Natural killer cell treated with Interleukin-12 subunit alpha and Interleukin-12 subunit beta and Interleukin-15 and Interleukin-18, amount 100 ng/mL, for 72 hours (primary cell): ENCODE measurements around the gene TASP1. TPM values are rescaled to one million over a fixed set of nuclear protein-coding genes. Genes with fewer than 3 reads are reported as not detected.
"Not testable (repeated sequence)": the region's sequence is repeated elsewhere in the genome, so short reads cannot be mapped to it uniquely, and the experiment has no call there.

Source experiments
- ATAC-seq, 2 donors: fragments of 150-1000 bp; cut with Tn5 transposase in 1 of 2; sonication (Bioruptor Pico), chemical (Tn5 transposase) in 1 of 2; 2 replicates each; pipeline ENCODE4 v1.10.0; 2021
- DNase-seq: peaks from one replicate; pipeline ENCODE4 v3.0.0; 2022; ENCODE audit warnings: low spot score
- H3K27ac Mint-ChIP-seq, 2 donors: 1 replicate in 1 of 2; 2 replicates in 1 of 2; pipeline ENCODE4 v1.8.0; 2022; ENCODE audit warnings: mixed read lengths in 2 of 2, mild to moderate bottlenecking in 1 of 2, moderate library complexity in 1 of 2
- H3K27me3 Mint-ChIP-seq, 2 donors: 1 replicate in 1 of 2; 2 replicates in 1 of 2; pipeline ENCODE4 v1.8.0; 2022; ENCODE audit warnings: mixed read lengths in 2 of 2
- H3K36me3 Mint-ChIP-seq: one replicate; pipeline ENCODE4 v1.8.0; 2022; ENCODE audit warnings: mixed read lengths
- H3K4me1 Mint-ChIP-seq, 2 donors: 1 replicate in 1 of 2; 2 replicates in 1 of 2; pipeline ENCODE4 v1.8.0; 2022; ENCODE audit warnings: low read depth in 2 of 2, mixed read lengths in 2 of 2, mild to moderate bottlenecking in 1 of 2
- H3K4me3 Mint-ChIP-seq: one replicate; pipeline ENCODE4 v1.8.0; 2022; ENCODE audit warnings: mixed read lengths
- H3K9me3 Mint-ChIP-seq: 2 replicates; pipeline ENCODE4 v1.8.0; 2022; ENCODE audit warnings: mixed read lengths
- total RNA-seq, 2 donors: library from RNA; stranded (reverse); gene quantifications; one replicate each; pipeline ENCODE4 v1.2.3, GENCODE V29; 2022

Gene TASP1
- total RNA-seq, 2 donors from 2014 or later, result 14.9 to 16.3 TPM

GRCh38 chr20:13396022-13396421 is 242.7 kb downstream of the TASP1 start:
- H3K4me3 Mint-ChIP-seq, result no peak overlapping the region
- DNase-seq (no peak), ATAC-seq (no peak)
- no peaks in the 10 kb centered on the region for H3K36me3 Mint-ChIP-seq
- no peaks in the 10 kb centered on the region for H3K27me3 Mint-ChIP-seq
- no peaks in the 10 kb centered on the region for H3K9me3 Mint-ChIP-seq
- H3K27ac Mint-ChIP-seq, result no peak overlapping the region
- H3K4me1 Mint-ChIP-seq, result peaks cover 0 to 10% of the 10 kb centered on the region in 2 donors

GRCh38 chr20:13395232-13395631 is 243.5 kb downstream of the TASP1 start:
- Mint-ChIP-seq H3K27me3 (no peaks in the 10 kb centered on the region), H3K4me1 (peaks cover 0 to 10% of the 10 kb centered on the region in 2 donors), H3K36me3 (peaks cover under 1% of the 10 kb centered on the region), H3K27ac (no peak overlapping the region), H3K4me3 (no peak overlapping the region), H3K9me3 (no peaks in the 10 kb centered on the region)
- ATAC-seq (no peak), DNase-seq (no peak)

GRCh38 chr20:13392391-13392790 is 246.3 kb downstream of the TASP1 start:
- ATAC-seq (no peak), DNase-seq (no peak)
- Mint-ChIP-seq H3K4me3 (no peak overlapping the region), H3K9me3 (no peaks in the 10 kb centered on the region), H3K27me3 (no peaks in the 10 kb centered on the region), H3K27ac (no peak overlapping the region), H3K4me1 (peaks cover 0 to 3% of the 10 kb centered on the region in 2 donors), H3K36me3 (peaks cover 19% of the 10 kb centered on the region)

GRCh38 chr20:13389115-13389514 is 249.6 kb downstream of the TASP1 start:
- H3K4me1 Mint-ChIP-seq, result peaks cover 0 to 4% of the 10 kb centered on the region in 2 donors
- no peaks in the 10 kb centered on the region for H3K9me3 Mint-ChIP-seq
- DNase-seq (no peak), ATAC-seq (no peak)
- H3K27ac Mint-ChIP-seq, result no peak overlapping the region
- peaks cover 31% of the 10 kb centered on the region for H3K36me3 Mint-ChIP-seq
- no peak overlapping the region for H3K4me3 Mint-ChIP-seq
- H3K27me3 Mint-ChIP-seq, result no peaks in the 10 kb centered on the region

- peaks cover 45% of the 10 kb centered on the region for H3K36me3 Mint-ChIP-seq
- no peak for ATAC-seq
- DNase-seq, result no peak
- H3K27me3 Mint-ChIP-seq, result no peaks in the 10 kb centered on the region
- no peak overlapping the region for H3K27ac Mint-ChIP-seq
- H3K4me3 Mint-ChIP-seq, result no peak overlapping the region
- H3K4me1 Mint-ChIP-seq, result peaks cover 0 to 4% of the 10 kb centered on the region in 2 donors
- H3K9me3 Mint-ChIP-seq, result peaks cover 15% of the 10 kb centered on the region
These were observed 254.6 kb downstream of the TASP1 start for GRCh38 chr20:13384132-13384531.

- peaks cover 46% of the 10 kb centered on the region for H3K36me3 Mint-ChIP-seq
- DNase-seq, result no peak
- no peak for ATAC-seq
- H3K27me3 Mint-ChIP-seq, result no peaks in the 10 kb centered on the region
- peaks cover 0 to 4% of the 10 kb centered on the region in 2 donors for H3K4me1 Mint-ChIP-seq
- no peak overlapping the region for H3K27ac Mint-ChIP-seq
- H3K9me3 Mint-ChIP-seq, result peaks cover 22% of the 10 kb centered on the region
- no peak overlapping the region for H3K4me3 Mint-ChIP-seq
These were observed 255.9 kb downstream of the TASP1 start for GRCh38 chr20:13382786-13383185.

- Mint-ChIP-seq H3K9me3 (peaks cover 30% of the 10 kb centered on the region), H3K36me3 (peaks cover 42% of the 10 kb centered on the region)
- not testable (repeated sequence) for H3K27me3 Mint-ChIP-seq, H3K4me1 Mint-ChIP-seq, H3K4me3 Mint-ChIP-seq, ATAC-seq, DNase-seq, H3K27ac Mint-ChIP-seq
These were observed 258.1 kb downstream of the TASP1 start for GRCh38 chr20:13380497-13381229.

GRCh38 chr20:13373400-13373799 is 265.3 kb downstream of the TASP1 start:
- Mint-ChIP-seq H3K27me3 (no peaks in the 10 kb centered on the region), H3K4me1 (no peaks in the 10 kb centered on the region), H3K36me3 (peaks cover 29% of the 10 kb centered on the region), H3K9me3 (peaks cover 30% of the 10 kb centered on the region), H3K4me3 (no peak overlapping the region), H3K27ac (no peak overlapping the region)
- DNase-seq (no peak), ATAC-seq (no peak)

GRCh38 chr20:13364278-13365170 is 274.2 kb downstream of the TASP1 start:
- Mint-ChIP-seq H3K4me1 (no peaks in the 10 kb centered on the region), H3K9me3 (peaks cover 16% of the 10 kb centered on the region), H3K4me3 (no peak overlapping the region), H3K27me3 (peaks cover 0 to 3% of the 10 kb centered on the region in 2 donors), H3K36me3 (peaks cover 7% of the 10 kb centered on the region), H3K27ac (no peak overlapping the region)
- no peak for ATAC-seq
- DNase-seq, result no peak

GRCh38 chr20:13363473-13363872 is 275.3 kb downstream of the TASP1 start:
- Mint-ChIP-seq H3K4me3 (no peak overlapping the region), H3K27me3 (peaks cover 0 to 3% of the 10 kb centered on the region in 2 donors), H3K36me3 (peaks cover 7% of the 10 kb centered on the region), H3K9me3 (peaks cover 16% of the 10 kb centered on the region), H3K4me1 (no peaks in the 10 kb centered on the region), H3K27ac (no peak overlapping the region)
- no peak for ATAC-seq
- no peak for DNase-seq

GRCh38 chr20:13362165-13362564 is 276.6 kb downstream of the TASP1 start:
- not testable (repeated sequence) for H3K36me3 Mint-ChIP-seq, H3K27me3 Mint-ChIP-seq, DNase-seq, H3K4me3 Mint-ChIP-seq, ATAC-seq, H3K27ac Mint-ChIP-seq, H3K4me1 Mint-ChIP-seq
- peaks cover 16% of the 10 kb centered on the region for H3K9me3 Mint-ChIP-seq

- H3K4me3 Mint-ChIP-seq, H3K27ac Mint-ChIP-seq, DNase-seq, ATAC-seq, H3K36me3 Mint-ChIP-seq, H3K4me1 Mint-ChIP-seq: not testable (repeated sequence)
- H3K27me3 Mint-ChIP-seq, result peaks cover 0 to 10% of the 10 kb centered on the region in 2 donors
- peaks cover 13% of the 10 kb centered on the region for H3K9me3 Mint-ChIP-seq
These were observed 279.8 kb downstream of the TASP1 start for GRCh38 chr20:13358936-13359335.

- peaks cover 0 to 11% of the 10 kb centered on the region in 2 donors for H3K27me3 Mint-ChIP-seq
- H3K4me1 Mint-ChIP-seq, H3K4me3 Mint-ChIP-seq, DNase-seq, H3K36me3 Mint-ChIP-seq, ATAC-seq, H3K27ac Mint-ChIP-seq: not testable (repeated sequence)
- peaks cover 13% of the 10 kb centered on the region for H3K9me3 Mint-ChIP-seq
These were observed 280.9 kb downstream of the TASP1 start for GRCh38 chr20:13357782-13358181.

GRCh38 chr20:13356591-13356990 is 282.1 kb downstream of the TASP1 start:
- H3K9me3 Mint-ChIP-seq, result peaks cover 13% of the 10 kb centered on the region
- no peaks in the 10 kb centered on the region for H3K36me3 Mint-ChIP-seq
- DNase-seq (no peak), ATAC-seq (no peak)
- no peak overlapping the region for H3K27ac Mint-ChIP-seq
- no peak overlapping the region for H3K4me3 Mint-ChIP-seq
- peaks cover 0 to 11% of the 10 kb centered on the region in 2 donors for H3K27me3 Mint-ChIP-seq
- no peaks in the 10 kb centered on the region for H3K4me1 Mint-ChIP-seq
